ENCODE measurements around the gene HMGB1. TPM values are rescaled to one million over a fixed set of nuclear protein-coding genes. Genes with fewer than 3 reads are reported as not detected.

HMGB1 gene
- total and polyA plus RNA-seq, 2 donors (not counting 3 experiments of a cell fraction or from before 2014, with no cell fraction given): 111 to 670 TPM

DNA sequence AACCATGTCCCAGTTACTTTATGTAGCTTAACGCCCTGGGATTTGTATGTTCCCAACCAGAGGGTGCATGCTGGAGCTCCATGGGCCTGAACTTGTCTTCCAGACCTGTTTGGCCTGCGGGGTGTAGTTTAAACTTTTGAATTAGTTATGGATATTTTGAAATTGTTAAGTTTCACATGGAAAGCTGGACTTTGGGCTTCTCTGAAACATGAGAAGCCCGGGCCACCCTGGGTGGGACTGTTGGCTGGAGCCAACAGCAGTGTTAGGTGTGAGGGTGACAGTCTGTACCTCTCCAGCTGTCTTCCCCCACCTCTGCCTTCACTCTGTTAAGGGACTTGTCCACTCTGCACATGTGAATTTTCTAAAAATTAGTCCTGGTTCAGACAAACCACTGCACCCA lies 41.8 kb downstream of the HMGB1 start:
- no peaks in the 10 kb centered on the region for H3K36me3 ChIP-seq (ENCODE audit: control insufficient read depth in 2 of 2, extremely low read depth in 1 of 2, insufficient read depth in 2 of 2, low read length in 2 of 2)
- no peaks in the 10 kb centered on the region for H4K20me1 ChIP-seq (replicated peaks; ENCODE audit: control insufficient read depth, extremely low read depth, insufficient read depth, low read length)
- H3K27me3 ChIP-seq (ENCODE audit: control insufficient read depth in 2 of 2, insufficient read depth in 2 of 2, low read length in 2 of 2): no peaks in the 10 kb centered on the region
- FAIRE-seq (no peak), DNase-seq (ENCODE audit: low read depth, low spot score) (no peak)
- intact Hi-C loops (cut with micrococcal nuclease): loop anchor here (5.0 to 10.0 kb wide), 2 partner anchors 33 to 621 kb away; no protein-coding TSS in a partner anchor
- H3K27ac ChIP-seq (ENCODE audit: insufficient read depth, low read depth, low read length): no peak overlapping the region
- ChIA-PET CTCF (interaction anchor here (1.6 kb wide), 1 partner anchor 26 kb away, joined by 3 read pairs; no protein-coding TSS in a partner anchor), POLR2A (no interaction called here)
- no peaks in the 10 kb centered on the region for H3K9me3 ChIP-seq (replicated peaks; ENCODE audit: control insufficient read depth, insufficient read depth, low read length)
- TF ChIP-seq MYC (IDR thresholded peaks at IDR 0.05; ENCODE audit: low read depth, low read length): no peak
- no peak for TF ChIP-seq MAX (IDR thresholded peaks at IDR 0.05; ENCODE audit: insufficient read depth, insufficient read length)
- TF ChIP-seq, protein P1, sequence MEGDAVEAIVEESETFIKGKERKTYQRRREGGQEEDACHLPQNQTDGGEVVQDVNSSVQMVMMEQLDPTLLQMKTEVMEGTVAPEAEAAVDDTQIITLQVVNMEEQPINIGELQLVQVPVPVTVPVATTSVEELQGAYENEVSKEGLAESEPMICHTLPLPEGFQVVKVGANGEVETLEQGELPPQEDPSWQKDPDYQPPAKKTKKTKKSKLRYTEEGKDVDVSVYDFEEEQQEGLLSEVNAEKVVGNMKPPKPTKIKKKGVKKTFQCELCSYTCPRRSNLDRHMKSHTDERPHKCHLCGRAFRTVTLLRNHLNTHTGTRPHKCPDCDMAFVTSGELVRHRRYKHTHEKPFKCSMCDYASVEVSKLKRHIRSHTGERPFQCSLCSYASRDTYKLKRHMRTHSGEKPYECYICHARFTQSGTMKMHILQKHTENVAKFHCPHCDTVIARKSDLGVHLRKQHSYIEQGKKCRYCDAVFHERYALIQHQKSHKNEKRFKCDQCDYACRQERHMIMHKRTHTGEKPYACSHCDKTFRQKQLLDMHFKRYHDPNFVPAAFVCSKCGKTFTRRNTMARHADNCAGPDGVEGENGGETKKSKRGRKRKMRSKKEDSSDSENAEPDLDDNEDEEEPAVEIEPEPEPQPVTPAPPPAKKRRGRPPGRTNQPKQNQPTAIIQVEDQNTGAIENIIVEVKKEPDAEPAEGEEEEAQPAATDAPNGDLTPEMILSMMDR (IDR thresholded peaks at IDR 0.05; ENCODE audit: extremely low read depth in 1 of 2, insufficient read depth in 1 of 2, low read depth in 1 of 2, low read length in 2 of 2): no peak
- no peak for TF ChIP-seq EZH2 (IDR thresholded peaks at IDR 0.05; ENCODE audit: borderline replicate concordance, low read depth, low read length, severe bottlenecking)
- no peak for TF ChIP-seq FOS (IDR thresholded peaks at IDR 0.05; ENCODE audit: borderline replicate concordance, insufficient read depth, low read length)
- no peak for TF ChIP-seq POLR2AphosphoS5 (IDR thresholded peaks at IDR 0.05; ENCODE audit: insufficient read depth, low read depth, low read length)
- no peak for TF ChIP-seq JUN (IDR thresholded peaks at IDR 0.05; ENCODE audit: borderline replicate concordance, insufficient read depth, insufficient read length, low read depth)
- TF ChIP-seq GATA2 (IDR thresholded peaks at IDR 0.05; ENCODE audit: insufficient read depth, insufficient read length, low read depth, low read length): no peak
- no peak overlapping the region for H2AFZ ChIP-seq (ENCODE audit: low read depth, low read length)
- H3K4me3 ChIP-seq (replicated peaks in 1 of 3; ENCODE audit: insufficient read depth in 1 of 3, low read depth in 1 of 3, low read length in 3 of 3): no peak overlapping the region
- BruUV-seq (replicated peaks): no TSS peak
- dilution Hi-C loops (cut with MboI; ENCODE audit: extremely low pct_ligation_motif_present, low sequenced_read_pairs): no loop called here
- H3K79me2 ChIP-seq (ENCODE audit: control insufficient read depth, insufficient read depth, low read length): no peaks in the 10 kb centered on the region
- H3K9me1 ChIP-seq (replicated peaks; ENCODE audit: control insufficient read depth, extremely low read depth, insufficient read depth, low read length): no peaks in the 10 kb centered on the region
- H3K9ac ChIP-seq (replicated peaks; ENCODE audit: extremely low read depth, insufficient read depth, low read length): no peak overlapping the region
- no peak overlapping the region for H3K4me2 ChIP-seq (ENCODE audit: insufficient read depth, low read length)
- H3K4me1 ChIP-seq (ENCODE audit: control insufficient read depth, extremely low read depth, insufficient read depth, low read length): peaks cover 10% of the 10 kb centered on the region

Data from endothelial cell of umbilical vein (primary cell).